NOMO-1 (cell line): ENCODE measurements around the gene POP4.
"Not testable (repeated sequence)": the region's sequence is repeated elsewhere in the genome, so short reads cannot be mapped to it uniquely, and the experiment has no call there.

Experiments used
- DNase-seq, 2 experiments: peaks; one replicate each; lab custom pipeline; 2025; ENCODE audit not compliant: unreplicated experiment in 2 of 2; lab: John Stamatoyannopoulos, UW

POP4 gene

GRCh38 chr19:29605653-29606419 lies at the start of gene POP4:
POP4 (plus strand) TSS chr19:29606283; CDS start chr19:29606319, 36 bp downstream.
- DNase-seq = peak; percentile 86 to 89

GRCh38 chr19:29559110-29559509 lies 47.0 kb upstream of the POP4 start:
- DNase-seq = not testable (repeated sequence)

GRCh38 chr19:29559743-29560142 lies 46.3 kb upstream of the POP4 start:
- DNase-seq = no peak

- DNase-seq = no peak
These were observed 45.6 kb upstream of the POP4 start for GRCh38 chr19:29560313-29561075.

- no peak for DNase-seq
These were observed 44.5 kb upstream of the POP4 start for GRCh38 chr19:29561601-29562000.

- no peak for DNase-seq
These were observed 43.5 kb upstream of the POP4 start for GRCh38 chr19:29562299-29563297.

- DNase-seq = no peak
These were observed 42.5 kb upstream of the POP4 start for GRCh38 chr19:29563486-29564101.

- no peak for DNase-seq
These were observed 41.5 kb upstream of the POP4 start for GRCh38 chr19:29564574-29565005.

- DNase-seq = no peak
These were observed 40.9 kb upstream of the POP4 start for GRCh38 chr19:29565171-29565570.

- DNase-seq = no peak
These were observed 39.5 kb upstream of the POP4 start for GRCh38 chr19:29566496-29567054.

- no peak for DNase-seq
These were observed 38.6 kb upstream of the POP4 start for GRCh38 chr19:29567366-29567915.

GRCh38 chr19:29568036-29569025 lies 37.8 kb upstream of the POP4 start:
- no peak for DNase-seq

GRCh38 chr19:29569038-29569911 lies 36.8 kb upstream of the POP4 start:
- no peak for DNase-seq

- no peak for DNase-seq
These were observed 34.9 kb upstream of the POP4 start for GRCh38 chr19:29571181-29571580.

- no peak for DNase-seq
These were observed 32.6 kb upstream of the POP4 start for GRCh38 chr19:29573486-29573885.

- DNase-seq = no peak
These were observed 31.6 kb upstream of the POP4 start for GRCh38 chr19:29574510-29574909.

GRCh38 chr19:29576046-29576606 lies 30.0 kb upstream of the POP4 start:
- no peak for DNase-seq
